ENCODE results near the gene P2RX3.

- TF ChIP-seq CTCF (IDR thresholded peaks at IDR 0.05) (no peak), POLR2A (IDR thresholded peaks at IDR 0.05) (no peak)
These were observed 58.6 kb downstream of the P2RX3 start for GRCh38 chr11:57396744-57397143.
